Upper lobe of left lung (tissue), 6 donors: ENCODE measurements around the gene SEZ6L2. TPM values are rescaled to one million over a fixed set of nuclear protein-coding genes. Genes with fewer than 3 reads are reported as not detected.
A peak's percentile ranks its signal among the peaks of the same experiment; 100 is the strongest.
"Not testable (repeated sequence)": the region's sequence is repeated elsewhere in the genome, so short reads cannot be mapped to it uniquely, and the experiment has no call there.

Source experiments
- ATAC-seq, 2 donors: fragments of 200-7000 bp; cut with Tn5 transposase; one replicate each; pipeline ENCODE4 v1.9.1; 2022; ENCODE audit warnings: mild to moderate bottlenecking in 2 of 2, moderate library complexity in 2 of 2; ENCODE audit not compliant: low FRiP score in 2 of 2
- DNase-seq, 2 donors: peaks; one replicate each; pipeline ENCODE4 v3.0.0-alpha.2; 2019 to 2020
- H3K27ac ChIP-seq, 4 donors: fragments of 200-600 bp; sonication (generic); one replicate each; pipeline ENCODE4 v1.5.1; 2016 to 2019
- H3K27me3 ChIP-seq, 4 donors: fragments of 200-600 bp; sonication (generic); one replicate each; pipeline ENCODE4 v1.5.1; 2017 to 2019
- H3K36me3 ChIP-seq, 4 donors: fragments of 200-600 bp; sonication (generic); one replicate each; pipeline ENCODE4 v1.5.1; 2016 to 2019
- H3K4me1 ChIP-seq, 4 donors: fragments of 200-600 bp; sonication (generic); one replicate each; pipeline ENCODE4 v1.5.1; 2018 to 2019
- H3K4me3 ChIP-seq, 4 donors: fragments of 200-600 bp; sonication (generic); one replicate each; pipeline ENCODE4 v1.5.1; 2017 to 2019; ENCODE audit warnings: mild to moderate bottlenecking in 2 of 4, moderate library complexity in 1 of 4
- H3K9me3 ChIP-seq, 4 donors: fragments of 200-600 bp; sonication (generic); one replicate each; pipeline ENCODE4 v1.5.1; 2018 to 2019
- CTCF ChIP-seq, 6 experiments: fragments of 450-650 bp in 4 of 6; fragments of 200-600 bp in 2 of 6; sonication (generic) in 2 of 6; IDR thresholded peaks; one replicate each; pipeline ENCODE4 v1.5.1; 2016 to 2019; ENCODE audit warnings: antibody characterized with exemption in 6 of 6
- EP300 ChIP-seq, 4 donors: sonication (generic); formaldehyde crosslinking; IDR thresholded peaks; one replicate each; pipeline ENCODE4 v1.5.1; 2017; ENCODE audit warnings: antibody characterized with exemption in 4 of 4, control low read depth in 2 of 4
- POLR2A ChIP-seq, 4 donors: fragments of 450-650 bp; IDR thresholded peaks; one replicate each; pipeline ENCODE4 v1.5.1; 2016 to 2017; ENCODE audit warnings: antibody characterized with exemption in 4 of 4, mild to moderate bottlenecking in 2 of 4
- POLR2AphosphoS5 ChIP-seq, 2 donors: sonication (generic); formaldehyde crosslinking; IDR thresholded peaks; one replicate each; pipeline ENCODE4 v1.5.1; 2017; ENCODE audit warnings: antibody characterized with exemption in 2 of 2
- WGBS, 2 donors: methylation state at CpG; one replicate each; pipeline ENCODE4 v1.1.5; 2017 to 2018; 5-methylcytosine and 5-hydroxymethylcytosine counted together
- total RNA-seq, 6 donors: library from RNA; depleted of rRNA in 4 of 6; stranded (reverse); fragments of >200 nt in 4 of 6; gene quantifications; one replicate each; pipeline versions ENCODE4 v1.1.0 to v1.2.1, GENCODE V29; 2016 to 2021
- donor health status: DM: no; HTN: no; CAD: no; lungs with moderate emphysema.
- donor health status: DM: no; HTN: yes; CAD: no; lungs with severe emphysema.

SEZ6L2 gene
- total RNA-seq, 6 donors from 2014 or later, result 4.2 to 13.5 (median 8.2) TPM

- H3K27me3 ChIP-seq, result no peaks in the 10 kb centered on the region
- no peak overlapping the region for H3K27ac ChIP-seq
- ATAC-seq (no peak), DNase-seq (no peak)
- no peak overlapping the region for H3K4me3 ChIP-seq
- peaks cover 0 to 12% (median 10%) of the 10 kb centered on the region in 4 donors for H3K4me1 ChIP-seq
- H3K36me3 ChIP-seq, result peaks cover 29 to 96% (median 82%) of the 10 kb centered on the region in 4 donors
- no peaks in the 10 kb centered on the region for H3K9me3 ChIP-seq
- TF ChIP-seq CTCF (IDR thresholded peaks at IDR 0.05) (no peak), POLR2AphosphoS5 (IDR thresholded peaks at IDR 0.05) (no peak), EP300 (IDR thresholded peaks at IDR 0.05) (no peak), POLR2A (IDR thresholded peaks at IDR 0.05) (no peak)
- 94% methylated on average over 4 to 5 of the region's 5 CpGs for WGBS, 2 donors
Measured at GRCh38 chr16:29834079-29834478, 65.3 kb downstream of the SEZ6L2 start.

GRCh38 chr16:29833219-29833618 is 66.1 kb downstream of the SEZ6L2 start:
- H3K27me3 ChIP-seq, H3K9me3 ChIP-seq, ATAC-seq, H3K27ac ChIP-seq, H3K4me3 ChIP-seq, DNase-seq: not testable (repeated sequence)
- WGBS, 2 donors, result 94 to 97% methylated on average over 3 to 4 of the region's 4 CpGs
- peaks cover 29 to 87% (median 74%) of the 10 kb centered on the region in 4 donors for H3K36me3 ChIP-seq
- H3K4me1 ChIP-seq, result peaks cover 0 to 20% (median 18%) of the 10 kb centered on the region in 4 donors

- no peaks in the 10 kb centered on the region for H3K9me3 ChIP-seq
- WGBS, 2 donors, result 76 to 93% methylated on average over 2 of the region's 2 CpGs
- no peak overlapping the region for H3K27ac ChIP-seq
- peaks cover 0 to 36% (median 29%) of the 10 kb centered on the region in 4 donors for H3K4me1 ChIP-seq
- TF ChIP-seq CTCF (IDR thresholded peaks at IDR 0.05) (no peak), EP300 (IDR thresholded peaks at IDR 0.05) (no peak), POLR2AphosphoS5 (IDR thresholded peaks at IDR 0.05) (no peak), POLR2A (IDR thresholded peaks at IDR 0.05) (no peak)
- no peak for DNase-seq
- ATAC-seq, result no peak
- no peaks in the 10 kb centered on the region for H3K27me3 ChIP-seq
- H3K36me3 ChIP-seq, result peaks cover 25 to 70% (median 57%) of the 10 kb centered on the region in 4 donors
- H3K4me3 ChIP-seq, result no peak overlapping the region
Measured at GRCh38 chr16:29831490-29831889, 67.9 kb downstream of the SEZ6L2 start.

GRCh38 chr16:29830774-29831173 is 68.6 kb downstream of the SEZ6L2 start:
- H3K36me3 ChIP-seq, result peaks cover 19 to 64% (median 51%) of the 10 kb centered on the region in 4 donors
- no peak overlapping the region for H3K4me3 ChIP-seq
- no peak overlapping the region for H3K27ac ChIP-seq
- no peaks in the 10 kb centered on the region for H3K27me3 ChIP-seq
- TF ChIP-seq POLR2AphosphoS5 (IDR thresholded peaks at IDR 0.05), result no peak
- TF ChIP-seq EP300 (IDR thresholded peaks at IDR 0.05), result no peak
- TF ChIP-seq CTCF (IDR thresholded peaks at IDR 0.05), result no peak
- no peak for TF ChIP-seq POLR2A (IDR thresholded peaks at IDR 0.05)
- DNase-seq (no peak), ATAC-seq (no peak)
- H3K9me3 ChIP-seq, result no peaks in the 10 kb centered on the region
- H3K4me1 ChIP-seq, result peaks cover 5 to 43% (median 35%) of the 10 kb centered on the region in 4 donors
- 95 to 96% methylated on average over 11 of the region's 11 CpGs for WGBS, 2 donors

- H3K9me3 ChIP-seq, result no peaks in the 10 kb centered on the region
- H3K27me3 ChIP-seq, result no peaks in the 10 kb centered on the region
- 90% methylated on average over 7 to 8 of the region's 8 CpGs for WGBS, 2 donors
- no peak overlapping the region for H3K4me3 ChIP-seq
- H3K36me3 ChIP-seq, result peaks cover 0 to 22% (median 12%) of the 10 kb centered on the region in 4 donors
- TF ChIP-seq EP300 (IDR thresholded peaks at IDR 0.05) (no peak), CTCF (IDR thresholded peaks at IDR 0.05) (no peak), POLR2AphosphoS5 (IDR thresholded peaks at IDR 0.05) (no peak), POLR2A (IDR thresholded peaks at IDR 0.05) (no peak)
- ATAC-seq (no peak), DNase-seq (no peak)
- H3K27ac ChIP-seq, result peak overlapping the region in 3 of 4 donors; percentile 83 to 93 (median 93)
- H3K4me1 ChIP-seq, result peaks cover 49 to 86% (median 79%) of the 10 kb centered on the region in 4 donors
Measured at GRCh38 chr16:29826342-29826695, 73.0 kb downstream of the SEZ6L2 start.
